NOMO-1 (cell line): Measurements from ENCODE around the gene PFKL.

Experiments
- DNase-seq, 2 experiments: peaks; one replicate each; lab custom pipeline; 2025; ENCODE audit not compliant: unreplicated experiment in 2 of 2; lab: John Stamatoyannopoulos, UW

The PFKL gene

GRCh38 chr21:44374601-44375280, 74.9 kb downstream of the PFKL start:
- DNase-seq = no peak

- DNase-seq = peak; percentile 70 to 74
These were observed 75.4 kb downstream of the PFKL start for GRCh38 chr21:44375281-44375651.

DNA sequence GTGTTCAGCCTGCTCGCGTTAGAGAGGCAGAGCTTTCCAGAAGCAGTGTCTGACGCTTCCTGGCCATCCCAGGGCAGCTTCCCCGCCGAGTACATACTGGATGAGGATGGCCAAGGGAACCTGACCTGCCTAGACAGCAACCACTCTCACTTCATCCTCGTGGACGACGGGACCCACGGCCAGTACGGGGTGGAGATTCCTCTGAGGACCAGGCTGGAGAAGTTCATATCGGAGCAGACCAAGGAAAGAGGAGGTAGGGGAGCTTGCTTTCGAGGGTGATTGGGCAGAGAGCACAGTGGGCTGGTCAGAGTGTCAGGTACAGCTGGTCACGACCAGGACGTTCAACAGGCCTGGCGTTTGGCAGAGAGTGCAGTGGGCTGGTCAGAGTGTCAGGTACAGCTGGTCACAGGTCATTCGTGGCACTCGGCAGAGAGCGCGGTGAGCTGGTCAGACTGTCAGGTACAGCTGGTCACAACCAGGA, 75.9 kb downstream of the PFKL start:
- DNase-seq = no peak

DNA sequence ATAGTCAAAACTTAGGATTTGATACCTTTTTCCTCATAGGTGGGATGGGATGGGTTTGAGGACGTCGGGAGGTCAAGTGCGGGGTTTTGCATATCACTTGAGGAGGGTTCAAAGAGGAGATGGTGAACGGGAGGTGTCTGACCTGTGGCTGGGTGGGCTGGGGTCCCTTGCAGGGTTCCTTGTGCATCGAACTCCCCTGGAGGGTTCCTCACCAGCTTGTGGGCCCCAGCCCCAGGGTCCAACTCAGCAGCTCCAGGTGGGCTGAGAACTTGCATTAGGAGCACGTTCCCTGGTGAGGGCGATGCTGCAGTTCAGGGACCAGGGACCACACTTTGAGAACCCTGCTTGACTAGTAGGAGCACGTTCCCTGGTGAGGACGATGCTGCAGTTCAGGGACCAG, 76.8 kb downstream of the PFKL start:
- no peak for DNase-seq
